Measurements from ENCODE around the gene NSD2. TPM values are rescaled to one million over a fixed set of nuclear protein-coding genes. Genes with fewer than 3 reads are reported as not detected.
A peak's percentile ranks its signal among the peaks of the same experiment; 100 is the strongest.

NSD2 gene
- total and polyA plus RNA-seq, 9 of the 15 experiments (the other 6 are each of a cell fraction or from before 2014, with no cell fraction given), result 6.4 to 126 (median 58.8) TPM

DNA sequence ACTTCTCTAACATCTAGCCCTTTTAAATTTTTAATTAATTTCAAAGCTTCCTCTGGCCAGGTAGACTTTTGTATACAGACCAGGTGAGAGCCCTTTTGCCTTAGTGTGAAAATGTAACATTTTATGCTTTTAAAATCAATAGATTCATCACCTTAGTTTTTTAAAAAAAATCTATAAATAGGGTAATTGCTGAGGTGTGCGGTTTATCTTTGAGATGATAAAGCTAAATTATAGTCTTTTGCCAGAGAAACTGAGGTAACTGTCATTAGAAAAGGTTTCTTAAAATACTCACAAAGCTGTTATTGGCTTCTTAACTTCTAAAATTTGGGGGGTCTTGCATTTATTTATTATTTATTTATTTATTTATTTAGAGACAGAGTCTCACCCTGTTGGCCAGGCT is 74.7 kb downstream of the NSD2 start:
- Histone ChIP-seq H3K9me1 (ENCODE audit: control insufficient read depth, insufficient read depth, low read length) (no peaks in the 10 kb centered on the region), H4K20me1 (replicated peaks; ENCODE audit: control insufficient read depth, insufficient read depth, low read length) (peaks cover 4% of the 10 kb centered on the region; the same call in 1 of the 2 replicates), H3K27ac (ENCODE audit: extremely low read depth, low read depth, low read length) (no peak overlapping the region), H3K9me3 (replicated peaks; ENCODE audit: control insufficient read depth, insufficient read depth, low read depth, low read length) (no peaks in the 10 kb centered on the region), H3K4me3 (no peak overlapping the region), H2AFZ (ENCODE audit: low read depth, low read length) (no peak overlapping the region), H3K79me2 (ENCODE audit: control insufficient read depth, insufficient read depth, low read length) (no peaks in the 10 kb centered on the region; the same call in 2 of the 3 replicates), H3K36me3 (ENCODE audit: control insufficient read depth, insufficient read depth, low read length) (peaks cover 87% of the 10 kb centered on the region), H3K4me1 (replicated peaks in 1 of 2; ENCODE audit: control insufficient read depth in 2 of 2, insufficient read depth in 2 of 2, low read length in 2 of 2) (no peaks in the 10 kb centered on the region), H3K9ac (ENCODE audit: insufficient read depth in 1 of 2, low read depth in 2 of 2, low read length in 2 of 2) (no peak overlapping the region), H3K4me2 (ENCODE audit: insufficient read depth, low read length) (no peak overlapping the region), H3K27me3 (ENCODE audit: control insufficient read depth in 2 of 2, insufficient read depth in 2 of 2, low read length in 2 of 2) (no peaks in the 10 kb centered on the region)
- ATAC-seq, result no peak
- no peak for FAIRE-seq
- DNase-seq (ENCODE audit: extremely low read depth in 1 of 4, low spot score in 3 of 4), result no peak
- POLR2A ChIA-PET, result interaction anchor here (1.2 to 1.6 kb wide), 3 partner anchors 12 to 15 kb away, joined by 3 to 4 read pairs (median 3); no protein-coding TSS in a partner anchor
- intact Hi-C loops (cut with micrococcal nuclease), result no loop called here
- WGBS (ENCODE audit: insufficient coverage, low coverage, missing lambda C conversion rate), result 90% methylated on average over 1 of the region's 1 CpG
- no TSS peak for BruUV-seq (replicated peaks)
- CTCF ChIA-PET (ENCODE audit: low intra/inter-chr PET ratio), result no interaction called here
- in situ Hi-C loops (cut with MboI), result no loop called here
- TF ChIP-seq MEF2D (tag; conservative IDR thresholded peaks at IDR 0.05; ENCODE audit: low read depth) (no peak), C11orf30 (IDR thresholded peaks at IDR 0.05; ENCODE audit: low read depth) (0 out of 2 replicates have a peak, but pooled peaks have one; percentile 12), CTCF (IDR thresholded peaks at IDR 0.05 in 2 of 3, conservative IDR thresholded peaks at IDR 0.05 in 1 of 3; ENCODE audit: insufficient read depth in 2 of 3, low read depth in 1 of 3, low read length in 3 of 3) (no peak), ZNF316 (IDR thresholded peaks at IDR 0.05) (peak; percentile 59), MAFF (IDR thresholded peaks at IDR 0.05; ENCODE audit: low read length) (peak; percentile 40; the same call in 1 of the 2 replicates)
- TF ChIP-seq, protein P1, sequence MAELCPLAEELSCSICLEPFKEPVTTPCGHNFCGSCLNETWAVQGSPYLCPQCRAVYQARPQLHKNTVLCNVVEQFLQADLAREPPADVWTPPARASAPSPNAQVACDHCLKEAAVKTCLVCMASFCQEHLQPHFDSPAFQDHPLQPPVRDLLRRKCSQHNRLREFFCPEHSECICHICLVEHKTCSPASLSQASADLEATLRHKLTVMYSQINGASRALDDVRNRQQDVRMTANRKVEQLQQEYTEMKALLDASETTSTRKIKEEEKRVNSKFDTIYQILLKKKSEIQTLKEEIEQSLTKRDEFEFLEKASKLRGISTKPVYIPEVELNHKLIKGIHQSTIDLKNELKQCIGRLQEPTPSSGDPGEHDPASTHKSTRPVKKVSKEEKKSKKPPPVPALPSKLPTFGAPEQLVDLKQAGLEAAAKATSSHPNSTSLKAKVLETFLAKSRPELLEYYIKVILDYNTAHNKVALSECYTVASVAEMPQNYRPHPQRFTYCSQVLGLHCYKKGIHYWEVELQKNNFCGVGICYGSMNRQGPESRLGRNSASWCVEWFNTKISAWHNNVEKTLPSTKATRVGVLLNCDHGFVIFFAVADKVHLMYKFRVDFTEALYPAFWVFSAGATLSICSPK (IDR thresholded peaks at IDR 0.05; ENCODE audit: borderline replicate concordance), result no peak

All from K562 (cell line).